Sigmoid colon (tissue), 4 donors: Measurements from ENCODE around the gene SLC17A1.

Experiments
- CTCF ChIP-seq, 4 experiments: fragments of 450-650 bp in 3 of 4; fragments of 200-600 bp in 1 of 4; IDR thresholded peaks; one replicate each; pipeline ENCODE4 v1.5.1; 2016 to 2019; ENCODE audit warnings: antibody characterized with exemption in 4 of 4, mild to moderate bottlenecking in 3 of 4, moderate library complexity in 2 of 4
- EP300 ChIP-seq, 4 donors: sonication (generic); formaldehyde crosslinking; IDR thresholded peaks; one replicate each; pipeline ENCODE4 v1.6.1; 2017; ENCODE audit warnings: antibody characterized with exemption in 4 of 4
- POLR2A ChIP-seq, 2 donors: fragments of 450-650 bp; IDR thresholded peaks; one replicate each; pipeline ENCODE4 v1.6.1; 2016; ENCODE audit warnings: antibody characterized with exemption in 2 of 2, mild to moderate bottlenecking in 2 of 2, moderate library complexity in 2 of 2
- POLR2AphosphoS5 ChIP-seq, 4 donors: sonication (generic); formaldehyde crosslinking; IDR thresholded peaks; one replicate each; pipeline ENCODE4 v1.6.1; 2017; ENCODE audit warnings: antibody characterized with exemption in 4 of 4

GRCh38 chr6:25749837-25750236 is 82.0 kb downstream of the SLC17A1 start:
- TF ChIP-seq POLR2A (IDR thresholded peaks at IDR 0.05) (no peak), CTCF (IDR thresholded peaks at IDR 0.05) (no peak), POLR2AphosphoS5 (IDR thresholded peaks at IDR 0.05) (no peak), EP300 (IDR thresholded peaks at IDR 0.05) (no peak)
